GM12873 (cell line): Measurements from ENCODE around the gene GALR1.

ENCODE experiments used
- TF ChIP-seq, protein P1 (sequence below): IDR thresholded peaks from 2 replicates; pipeline ENCODE4 v1.5.1; 2012; ENCODE audit warnings: low read depth, mild to moderate bottlenecking, moderate library complexity, low read length, control low read depth; ENCODE audit not compliant: insufficient read depth; ENCODE audit errors: missing control alignments

The GALR1 gene

DNA sequence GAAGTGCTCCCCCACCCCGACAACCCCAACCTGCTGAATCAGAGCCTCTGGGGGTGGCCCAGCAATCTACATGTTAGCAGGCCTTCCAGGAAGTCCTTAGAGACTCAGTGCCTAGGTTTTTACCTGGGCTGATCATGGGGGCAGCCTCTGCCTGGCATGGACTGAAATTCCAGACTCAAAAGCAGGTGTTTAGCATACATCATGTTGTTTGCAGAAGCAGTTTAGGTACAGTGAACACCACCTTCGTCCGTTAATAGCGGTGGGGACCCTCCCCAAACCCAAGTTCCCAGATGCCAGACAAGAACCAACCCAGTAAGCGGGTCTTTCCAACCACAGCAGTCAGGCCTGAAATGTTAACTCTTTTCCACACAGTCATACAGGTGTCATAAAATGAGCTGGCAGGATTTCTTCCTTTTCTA is 26.4 kb upstream of the GALR1 start:
- TF ChIP-seq, protein P1, sequence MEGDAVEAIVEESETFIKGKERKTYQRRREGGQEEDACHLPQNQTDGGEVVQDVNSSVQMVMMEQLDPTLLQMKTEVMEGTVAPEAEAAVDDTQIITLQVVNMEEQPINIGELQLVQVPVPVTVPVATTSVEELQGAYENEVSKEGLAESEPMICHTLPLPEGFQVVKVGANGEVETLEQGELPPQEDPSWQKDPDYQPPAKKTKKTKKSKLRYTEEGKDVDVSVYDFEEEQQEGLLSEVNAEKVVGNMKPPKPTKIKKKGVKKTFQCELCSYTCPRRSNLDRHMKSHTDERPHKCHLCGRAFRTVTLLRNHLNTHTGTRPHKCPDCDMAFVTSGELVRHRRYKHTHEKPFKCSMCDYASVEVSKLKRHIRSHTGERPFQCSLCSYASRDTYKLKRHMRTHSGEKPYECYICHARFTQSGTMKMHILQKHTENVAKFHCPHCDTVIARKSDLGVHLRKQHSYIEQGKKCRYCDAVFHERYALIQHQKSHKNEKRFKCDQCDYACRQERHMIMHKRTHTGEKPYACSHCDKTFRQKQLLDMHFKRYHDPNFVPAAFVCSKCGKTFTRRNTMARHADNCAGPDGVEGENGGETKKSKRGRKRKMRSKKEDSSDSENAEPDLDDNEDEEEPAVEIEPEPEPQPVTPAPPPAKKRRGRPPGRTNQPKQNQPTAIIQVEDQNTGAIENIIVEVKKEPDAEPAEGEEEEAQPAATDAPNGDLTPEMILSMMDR, result no peak

DNA sequence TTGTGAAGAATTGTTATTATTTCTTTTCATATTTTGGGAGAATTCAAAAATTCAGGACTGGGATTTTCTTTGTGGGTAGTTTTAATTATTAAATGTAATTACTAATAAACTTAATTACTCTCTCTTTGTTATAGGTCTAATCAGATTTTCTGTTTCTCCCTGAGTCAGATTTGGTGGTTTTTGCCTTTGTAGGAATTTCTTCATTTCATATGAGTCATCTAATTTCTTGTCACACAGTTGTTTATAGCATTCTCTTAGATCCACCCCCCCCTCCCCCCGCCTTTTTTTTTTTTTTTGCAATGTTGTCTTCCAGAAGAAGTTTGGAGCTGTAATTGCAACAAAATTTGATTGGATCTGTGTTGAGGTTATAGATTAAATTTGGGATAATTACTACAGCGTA is 26.0 kb upstream of the GALR1 start:
- TF ChIP-seq, protein P1, result no peak

DNA sequence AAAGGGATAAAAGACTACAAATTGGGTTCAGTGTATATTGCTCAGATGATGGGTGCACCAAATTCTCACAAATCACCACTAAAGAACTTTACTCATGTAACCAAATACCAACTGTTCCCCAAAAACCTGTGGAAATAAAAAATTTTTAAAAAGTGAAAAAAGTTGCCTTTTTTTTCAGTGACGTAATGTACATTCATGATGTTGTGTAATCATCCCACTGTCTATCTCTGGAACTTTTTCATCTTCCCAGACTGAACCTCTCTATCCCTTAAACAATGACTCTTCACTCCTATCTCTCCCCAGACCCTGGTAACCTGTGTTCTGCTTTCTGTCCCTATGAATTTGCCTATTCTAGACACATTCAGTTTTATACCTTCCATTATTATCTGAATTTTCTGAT is 19.0 kb upstream of the GALR1 start:
- TF ChIP-seq, protein P1, result no peak

DNA sequence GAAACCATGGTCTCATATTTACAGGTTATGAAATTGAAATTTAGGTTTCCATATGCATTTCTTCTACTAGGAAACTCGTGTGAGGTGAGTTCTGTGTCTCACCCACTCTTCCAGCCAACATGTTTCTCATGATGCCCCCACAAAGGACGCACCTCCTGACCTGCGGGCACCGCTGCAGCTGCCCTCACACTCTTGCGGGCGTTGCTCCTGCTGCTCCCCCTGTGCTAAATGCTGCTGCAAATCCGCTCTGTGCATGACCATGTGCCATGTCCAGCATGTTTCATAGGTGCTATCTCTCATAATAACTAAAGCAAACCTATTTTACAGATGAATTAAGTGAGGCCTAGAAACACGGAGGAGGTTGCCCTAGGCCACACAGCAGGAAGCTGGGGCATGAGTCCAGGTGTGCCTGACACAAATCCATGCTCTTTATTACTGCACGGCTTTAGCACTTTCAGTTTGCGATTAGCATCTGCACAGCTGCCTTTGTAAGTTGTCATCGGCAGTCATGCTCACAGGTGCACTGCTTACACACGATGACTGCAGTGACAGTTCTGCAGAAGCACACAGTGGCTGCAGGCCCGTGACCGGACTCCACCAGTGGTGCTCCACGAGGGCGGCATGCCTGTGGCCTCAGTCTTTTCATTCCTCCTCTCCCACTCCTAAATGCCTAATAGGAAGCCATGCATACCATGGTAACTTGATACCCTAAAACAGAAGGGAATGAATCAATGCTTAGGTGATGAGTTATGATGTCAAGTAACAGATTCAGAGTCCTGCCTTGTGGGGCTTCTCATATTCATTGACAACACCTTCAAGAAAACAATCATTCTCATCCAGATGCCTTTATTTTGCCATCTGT is 14.9 kb upstream of the GALR1 start:
- TF ChIP-seq, protein P1, result no peak

DNA sequence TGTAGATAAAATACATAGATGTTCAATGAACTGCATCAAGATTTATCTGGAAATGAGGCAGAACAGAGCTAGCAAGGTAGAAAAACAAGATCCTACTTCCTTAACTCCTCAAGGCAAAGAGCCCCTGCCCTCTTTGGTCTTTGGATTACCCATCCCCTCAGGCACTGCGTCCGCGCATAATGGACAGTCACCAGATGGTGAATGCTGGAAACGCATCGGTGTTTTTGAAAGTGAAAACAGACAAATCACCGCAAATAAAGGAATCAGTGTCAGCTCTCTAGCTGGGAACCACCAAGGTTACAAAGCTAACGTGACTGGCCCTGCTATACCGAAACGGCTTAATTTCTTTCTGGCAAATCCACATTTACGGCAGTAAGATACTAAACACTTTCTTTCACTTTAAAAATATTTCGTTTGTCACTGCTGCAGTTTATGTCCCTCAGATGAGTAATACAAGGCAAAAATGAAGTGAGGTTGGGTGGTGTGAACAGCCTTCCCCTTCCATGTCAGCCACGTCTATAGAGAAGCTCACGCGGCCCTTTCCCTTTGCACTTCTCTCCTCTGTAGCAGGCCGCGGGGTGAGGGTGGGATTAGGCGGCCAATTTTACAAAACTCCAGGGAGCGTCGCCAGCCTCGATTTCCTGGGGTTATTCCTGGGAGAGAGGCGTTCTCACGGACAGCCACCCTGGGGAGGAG is 627 bp upstream of the GALR1 start:
- TF ChIP-seq, protein P1, result no peak

DNA sequence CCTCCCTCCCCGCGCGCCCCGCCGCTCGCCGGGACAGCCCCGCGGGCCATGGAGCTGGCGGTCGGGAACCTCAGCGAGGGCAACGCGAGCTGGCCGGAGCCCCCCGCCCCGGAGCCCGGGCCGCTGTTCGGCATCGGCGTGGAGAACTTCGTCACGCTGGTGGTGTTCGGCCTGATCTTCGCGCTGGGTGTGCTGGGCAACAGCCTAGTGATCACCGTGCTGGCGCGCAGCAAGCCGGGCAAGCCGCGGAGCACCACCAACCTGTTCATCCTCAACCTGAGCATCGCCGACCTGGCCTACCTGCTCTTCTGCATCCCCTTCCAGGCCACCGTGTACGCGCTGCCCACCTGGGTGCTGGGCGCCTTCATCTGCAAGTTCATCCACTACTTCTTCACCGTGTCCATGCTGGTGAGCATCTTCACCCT is 865 bp downstream of the GALR1 start:
- TF ChIP-seq, protein P1, result no peak
